Spleen (tissue), 7 donors: Measurements from ENCODE around the gene ZBTB5.

Experiments used
- POLR2A ChIP-seq, 3 donors: fragments of 450-650 bp; IDR thresholded peaks; one replicate each; pipeline ENCODE4 v1.5.1; 2017; ENCODE audit warnings: antibody characterized with exemption in 3 of 3, mild to moderate bottlenecking in 1 of 3
- POLR2AphosphoS5 ChIP-seq, 3 donors: sonication (generic); formaldehyde crosslinking; IDR thresholded peaks; one replicate each; pipeline ENCODE4 v1.5.1; 2017; ENCODE audit warnings: antibody characterized with exemption in 3 of 3
- TF ChIP-seq, protein P1 (sequence below), 11 experiments: fragments of 200-600 bp in 7 of 11; fragments of 450-650 bp in 4 of 11; sonication (generic) in 4 of 11; IDR thresholded peaks in 8 of 11; conservative IDR thresholded peaks in 3 of 11; 1 replicate in 7 of 11; 2 replicates in 4 of 11; pipeline versions ENCODE4 v1.4.0 to v1.8.0; 2016 to 2021; ENCODE audit warnings: antibody characterized with exemption in 11 of 11, inconsistent platforms in 4 of 11, mild to moderate bottlenecking in 1 of 11
- donor health status: DM: no; HTN: no; CAD: no; lungs with moderate emphysema.
- donor health status: DM: no; HTN: no; CAD: no.
- donor health status: DM: no; HTN: no; CAD: no.

DNA sequence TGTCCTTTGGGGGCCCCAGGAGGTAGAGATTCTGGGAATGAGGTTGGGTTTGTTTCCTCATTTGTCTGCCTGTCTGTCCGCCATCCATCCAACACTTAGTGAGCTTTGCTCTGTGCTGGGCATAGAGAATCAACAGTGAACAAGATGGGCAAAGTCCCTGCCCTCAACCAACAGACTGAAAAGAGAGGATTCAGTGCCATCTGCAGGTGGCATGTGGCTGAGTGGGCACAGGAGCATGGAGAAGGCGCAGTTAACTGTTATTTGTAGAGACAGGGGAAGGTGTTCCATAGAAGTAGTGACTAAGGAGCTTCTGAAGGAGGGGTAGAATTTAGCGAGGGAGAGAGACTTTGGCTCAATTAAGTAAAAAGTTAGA, 43.6 kb upstream of the ZBTB5 start:
- TF ChIP-seq, protein P1, sequence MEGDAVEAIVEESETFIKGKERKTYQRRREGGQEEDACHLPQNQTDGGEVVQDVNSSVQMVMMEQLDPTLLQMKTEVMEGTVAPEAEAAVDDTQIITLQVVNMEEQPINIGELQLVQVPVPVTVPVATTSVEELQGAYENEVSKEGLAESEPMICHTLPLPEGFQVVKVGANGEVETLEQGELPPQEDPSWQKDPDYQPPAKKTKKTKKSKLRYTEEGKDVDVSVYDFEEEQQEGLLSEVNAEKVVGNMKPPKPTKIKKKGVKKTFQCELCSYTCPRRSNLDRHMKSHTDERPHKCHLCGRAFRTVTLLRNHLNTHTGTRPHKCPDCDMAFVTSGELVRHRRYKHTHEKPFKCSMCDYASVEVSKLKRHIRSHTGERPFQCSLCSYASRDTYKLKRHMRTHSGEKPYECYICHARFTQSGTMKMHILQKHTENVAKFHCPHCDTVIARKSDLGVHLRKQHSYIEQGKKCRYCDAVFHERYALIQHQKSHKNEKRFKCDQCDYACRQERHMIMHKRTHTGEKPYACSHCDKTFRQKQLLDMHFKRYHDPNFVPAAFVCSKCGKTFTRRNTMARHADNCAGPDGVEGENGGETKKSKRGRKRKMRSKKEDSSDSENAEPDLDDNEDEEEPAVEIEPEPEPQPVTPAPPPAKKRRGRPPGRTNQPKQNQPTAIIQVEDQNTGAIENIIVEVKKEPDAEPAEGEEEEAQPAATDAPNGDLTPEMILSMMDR (IDR thresholded peaks at IDR 0.05 in 8 of 11, conservative IDR thresholded peaks at IDR 0.05 in 3 of 11) = peak in 1 of 11 experiments; percentile 17
- TF ChIP-seq POLR2A (IDR thresholded peaks at IDR 0.05) = no peak
- no peak for TF ChIP-seq POLR2AphosphoS5 (IDR thresholded peaks at IDR 0.05)
